Uterus (tissue), 4 donors: Measurements from ENCODE around the gene IFIT5. TPM values are rescaled to one million over a fixed set of nuclear protein-coding genes. Genes with fewer than 3 reads are reported as not detected.

Experiments
- DNase-seq, 2 donors: peaks; one replicate each; pipeline ENCODE4 v3.0.0-alpha.2; 2019 to 2020
- H3K27ac ChIP-seq, 2 donors: fragments of 200-600 bp; sonication (generic); 1 replicate in 1 of 2; 2 replicates in 1 of 2; pipeline ENCODE4 v1.5.1; 2016 to 2018
- H3K27me3 ChIP-seq, 2 donors: fragments of 200-600 bp; sonication (generic); one replicate each; pipeline ENCODE4 v1.5.1; 2018 to 2019; ENCODE audit warnings: control low read depth in 1 of 2
- H3K36me3 ChIP-seq, 2 donors: fragments of 200-600 bp; sonication (generic); one replicate each; pipeline ENCODE4 v1.5.1; 2019; ENCODE audit warnings: control low read depth in 1 of 2
- H3K4me1 ChIP-seq, 2 donors: fragments of 200-600 bp; sonication (generic); one replicate each; pipeline ENCODE4 v1.5.1; 2018 to 2019; ENCODE audit warnings: control low read depth in 1 of 2
- H3K4me3 ChIP-seq, 2 donors: fragments of 200-600 bp; sonication (generic); 1 replicate in 1 of 2; 2 replicates in 1 of 2; pipeline ENCODE4 v1.5.1; 2018 to 2019; ENCODE audit warnings: mild to moderate bottlenecking in 1 of 2
- H3K9me3 ChIP-seq, 2 donors: fragments of 200-600 bp; sonication (generic); one replicate each; pipeline ENCODE4 v1.5.1; 2019; ENCODE audit warnings: control low read depth in 1 of 2
- POLR2A ChIP-seq, 2 donors: fragments of 450-650 bp; IDR thresholded peaks; one replicate each; pipeline ENCODE4 v1.6.1; 2016; ENCODE audit warnings: antibody characterized with exemption in 2 of 2, mild to moderate bottlenecking in 1 of 2, moderate library complexity in 1 of 2
- intact Hi-C: fragments of 100-400 bp; cut with DNase I; formaldehyde crosslinking; loops from one replicate; pipeline ENCODE4 v1.15.1; 2023; ENCODE audit warnings: low total_unique reads
- total RNA-seq, 4 donors: library from RNA; depleted of rRNA in 3 of 4; stranded (reverse); fragments of >200 nt in 3 of 4; gene quantifications; one replicate each; pipeline versions ENCODE4 v1.1.0 to v1.2.4, GENCODE V29; 2014 to 2023
- TF ChIP-seq, protein P1 (sequence below), 4 experiments: fragments of 200-600 bp in 2 of 4; fragments of 450-650 bp in 2 of 4; sonication (generic) in 2 of 4; IDR thresholded peaks; one replicate each; pipeline ENCODE4 v1.5.1; 2016 to 2019; ENCODE audit warnings: antibody characterized with exemption in 4 of 4, mild to moderate bottlenecking in 2 of 4, moderate library complexity in 1 of 4
- donor health status: DM: yes; HTN: yes; CAD: no.

Gene IFIT5
- total RNA-seq, 4 donors from 2014 or later: 7.7 to 38.2 (median 29.4) TPM

DNA sequence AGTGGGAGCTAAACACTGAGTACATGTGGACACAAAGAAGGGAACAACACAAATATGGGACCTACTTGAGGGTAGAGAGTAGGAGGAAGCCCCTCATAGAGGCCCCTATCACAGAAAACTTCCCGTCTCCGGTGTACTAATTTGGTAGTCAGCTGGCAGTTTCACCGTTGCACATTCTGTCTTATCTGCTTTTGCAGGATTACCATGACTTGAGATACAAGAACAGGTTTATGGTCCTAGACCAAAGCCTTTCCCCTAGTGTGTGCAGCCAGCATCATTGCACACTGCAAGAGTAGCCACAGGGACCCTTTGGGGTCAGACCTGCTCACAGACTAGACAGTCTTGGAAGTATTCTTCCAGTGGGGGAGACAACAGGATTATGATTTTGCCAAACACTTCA, 42.4 kb upstream of the IFIT5 start:
- Histone ChIP-seq H3K36me3 (no peaks in the 10 kb centered on the region), H3K9me3 (no peaks in the 10 kb centered on the region), H3K4me3 (no peak overlapping the region), H3K27ac (no peak overlapping the region), H3K27me3 (no peaks in the 10 kb centered on the region), H3K4me1 (peaks cover 0 to 8% of the 10 kb centered on the region in 2 donors)
- intact Hi-C loops: no loop called here
- TF ChIP-seq, protein P1, sequence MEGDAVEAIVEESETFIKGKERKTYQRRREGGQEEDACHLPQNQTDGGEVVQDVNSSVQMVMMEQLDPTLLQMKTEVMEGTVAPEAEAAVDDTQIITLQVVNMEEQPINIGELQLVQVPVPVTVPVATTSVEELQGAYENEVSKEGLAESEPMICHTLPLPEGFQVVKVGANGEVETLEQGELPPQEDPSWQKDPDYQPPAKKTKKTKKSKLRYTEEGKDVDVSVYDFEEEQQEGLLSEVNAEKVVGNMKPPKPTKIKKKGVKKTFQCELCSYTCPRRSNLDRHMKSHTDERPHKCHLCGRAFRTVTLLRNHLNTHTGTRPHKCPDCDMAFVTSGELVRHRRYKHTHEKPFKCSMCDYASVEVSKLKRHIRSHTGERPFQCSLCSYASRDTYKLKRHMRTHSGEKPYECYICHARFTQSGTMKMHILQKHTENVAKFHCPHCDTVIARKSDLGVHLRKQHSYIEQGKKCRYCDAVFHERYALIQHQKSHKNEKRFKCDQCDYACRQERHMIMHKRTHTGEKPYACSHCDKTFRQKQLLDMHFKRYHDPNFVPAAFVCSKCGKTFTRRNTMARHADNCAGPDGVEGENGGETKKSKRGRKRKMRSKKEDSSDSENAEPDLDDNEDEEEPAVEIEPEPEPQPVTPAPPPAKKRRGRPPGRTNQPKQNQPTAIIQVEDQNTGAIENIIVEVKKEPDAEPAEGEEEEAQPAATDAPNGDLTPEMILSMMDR (IDR thresholded peaks at IDR 0.05): no peak
- no peak for TF ChIP-seq POLR2A (IDR thresholded peaks at IDR 0.05)
- no peak for DNase-seq

DNA sequence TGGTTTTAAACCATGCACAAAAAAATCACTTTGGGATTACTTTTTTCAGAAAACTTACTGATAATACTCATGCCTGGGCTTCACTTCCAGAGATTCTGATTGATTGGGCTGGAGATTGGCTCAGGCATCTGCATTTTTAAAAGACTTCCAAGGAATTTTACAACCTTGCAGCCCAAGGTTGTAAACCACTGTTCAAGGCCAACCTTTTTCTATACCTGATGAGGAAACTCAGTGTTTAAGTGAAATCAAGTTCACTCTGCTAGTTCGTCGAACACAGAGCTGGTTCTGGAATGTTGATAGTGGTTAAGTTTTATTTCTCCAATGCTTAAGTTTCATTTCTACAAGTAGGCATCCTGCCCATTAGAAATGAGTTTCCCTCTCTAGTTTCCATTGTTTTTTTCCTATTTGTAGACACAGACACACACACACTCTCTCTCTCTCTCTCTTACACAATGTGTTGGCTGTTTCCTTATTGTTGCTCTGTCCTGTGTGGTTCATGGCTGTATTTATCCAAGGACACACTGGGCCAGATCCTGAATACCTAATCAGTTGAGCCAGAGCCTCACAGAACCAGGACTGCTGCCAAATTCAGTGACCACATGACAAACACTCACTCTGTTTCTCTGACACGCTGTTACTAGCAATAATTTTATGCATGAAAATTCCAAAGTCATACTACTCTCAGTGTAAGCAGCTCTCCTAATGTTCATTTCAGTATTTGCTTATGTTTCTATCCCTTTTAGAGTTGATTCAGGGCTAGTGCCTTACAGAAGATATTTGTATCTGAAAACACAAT, 40.3 kb upstream of the IFIT5 start:
- intact Hi-C loops: no loop called here
- Histone ChIP-seq H3K4me3 (no peak overlapping the region), H3K4me1 (peaks cover 0 to 8% of the 10 kb centered on the region in 2 donors), H3K36me3 (no peaks in the 10 kb centered on the region), H3K27ac (peak overlapping the region; percentile 71 to 86), H3K27me3 (no peaks in the 10 kb centered on the region), H3K9me3 (no peaks in the 10 kb centered on the region)
- TF ChIP-seq, protein P1 (IDR thresholded peaks at IDR 0.05): peak in 1 of 4 experiments; percentile 8
- no peak for TF ChIP-seq POLR2A (IDR thresholded peaks at IDR 0.05)
- DNase-seq: peak; percentile 77 to 89

DNA sequence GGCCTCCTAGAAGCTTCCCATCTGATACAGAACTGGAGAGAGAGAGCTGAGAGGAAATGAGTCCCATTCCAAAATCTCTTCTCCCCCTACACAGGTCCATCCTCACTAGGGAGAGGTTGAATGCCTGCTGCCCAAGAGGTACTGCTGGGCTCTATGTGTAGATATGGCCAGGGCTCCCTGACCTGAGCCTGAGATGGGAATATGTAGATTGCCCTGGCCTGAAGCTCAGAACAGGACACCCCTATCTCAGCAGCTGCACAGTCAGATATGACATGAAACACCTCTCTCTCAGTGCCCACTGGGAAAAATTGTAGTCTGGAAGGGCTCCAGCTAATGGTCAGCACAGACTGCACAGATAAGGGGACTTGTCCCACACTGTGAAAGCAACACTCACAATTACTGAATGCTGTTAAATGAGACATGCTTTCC, 39.6 kb upstream of the IFIT5 start:
- no peak for DNase-seq
- peaks cover 0 to 8% of the 10 kb centered on the region in 2 donors for H3K4me1 ChIP-seq
- TF ChIP-seq POLR2A (IDR thresholded peaks at IDR 0.05): no peak
- TF ChIP-seq, protein P1 (IDR thresholded peaks at IDR 0.05): no peak
- H3K9me3 ChIP-seq: no peaks in the 10 kb centered on the region
- H3K27ac ChIP-seq: peak overlapping the region; percentile 71 to 86
- intact Hi-C loops: no loop called here
- H3K27me3 ChIP-seq: no peaks in the 10 kb centered on the region
- H3K36me3 ChIP-seq: no peaks in the 10 kb centered on the region
- no peak overlapping the region for H3K4me3 ChIP-seq

DNA sequence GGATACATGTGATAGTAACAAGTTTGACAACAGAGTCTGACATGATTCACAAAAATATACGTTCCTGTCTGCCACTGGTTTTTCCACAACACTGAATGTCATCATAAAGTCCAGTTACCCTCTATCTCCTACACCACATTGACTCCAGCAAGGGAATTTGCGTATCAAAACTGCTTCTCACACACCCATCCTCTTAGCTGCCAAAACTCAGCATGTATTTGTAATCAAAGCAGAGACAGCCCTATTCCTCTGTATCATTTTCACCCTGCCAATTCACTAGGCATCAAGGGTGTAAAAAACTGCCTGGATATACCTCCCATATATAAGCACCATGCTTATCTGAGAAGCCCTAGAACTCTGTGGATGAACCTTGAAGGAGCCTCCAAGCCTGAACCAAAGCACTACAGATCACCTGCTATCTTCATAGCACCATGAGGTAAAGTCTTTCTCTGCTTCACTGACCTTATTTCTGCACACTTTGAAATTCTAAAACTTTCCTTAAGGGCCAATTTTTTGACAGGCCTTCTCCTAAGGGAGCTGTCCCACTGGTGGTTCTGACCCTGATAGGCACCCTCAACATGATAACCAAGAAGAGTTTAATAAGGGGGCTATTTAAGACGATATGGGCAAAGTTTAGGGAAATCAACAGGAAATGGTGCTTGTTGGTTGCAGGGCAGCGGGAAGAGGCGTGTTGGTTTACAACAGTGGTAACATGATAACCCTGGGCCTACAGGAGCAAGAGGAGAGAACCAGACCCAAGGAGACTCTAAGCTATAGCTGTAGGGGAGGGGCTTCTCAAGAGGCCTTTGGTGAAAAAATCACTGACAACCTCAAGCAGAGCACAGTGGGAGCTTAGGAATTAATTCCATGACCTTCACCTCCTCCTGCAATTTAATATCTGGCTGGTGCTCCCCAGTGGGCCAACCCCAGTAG, 36.4 kb upstream of the IFIT5 start, which contains the start of gene IFIT1B:
IFIT1B (plus strand) TSS at position 352 of the 933 bp plus-strand sequence; CDS start at position 432, 80 bp downstream.
- Histone ChIP-seq H3K27ac (no peak within 1 kb of the TSS), H3K27me3 (no peaks in the 10 kb centered on the region), H3K4me3 (no peak within 1 kb of the TSS), H3K36me3 (no peaks in the 10 kb centered on the region), H3K4me1 (peaks cover 0 to 8% of the 10 kb centered on the region in 2 donors), H3K9me3 (no peaks in the 10 kb centered on the region)
- DNase-seq: no peak
- intact Hi-C loops: no loop called here
- no peak for TF ChIP-seq POLR2A (IDR thresholded peaks at IDR 0.05)
- TF ChIP-seq, protein P1 (IDR thresholded peaks at IDR 0.05): no peak
